T-helper 1 cell treated with Interleukin-12 subunit alpha and Interleukin-12 subunit beta and Interleukin-4 antibody, amounts not matched to agents 30 μg/mL and 1 μg/mL, for 36 hours (primary cell): Measurements from ENCODE around the gene CPTP.

Experiments used
- H3K27ac Mint-ChIP-seq: one replicate; pipeline ENCODE4 v1.8.0; 2021; ENCODE audit warnings: mild to moderate bottlenecking, mixed read lengths
- H3K27me3 Mint-ChIP-seq: one replicate; pipeline ENCODE4 v1.8.0; 2021; ENCODE audit warnings: low read depth, mixed read lengths
- H3K36me3 Mint-ChIP-seq: one replicate; pipeline ENCODE4 v1.8.0; 2021; ENCODE audit warnings: low read depth, mixed read lengths
- H3K4me1 Mint-ChIP-seq: one replicate; pipeline ENCODE4 v1.8.0; 2021; ENCODE audit warnings: low read depth, mixed read lengths
- H3K4me3 Mint-ChIP-seq: one replicate; pipeline ENCODE4 v1.8.0; 2021; ENCODE audit warnings: mild to moderate bottlenecking, moderate library complexity, mixed read lengths
- H3K9me3 Mint-ChIP-seq: one replicate; pipeline ENCODE4 v1.8.0; 2021; ENCODE audit warnings: mixed read lengths

The CPTP gene

GRCh38 chr1:1329304-1330210, 5.0 kb downstream of the CPTP start:
- no peaks in the 10 kb centered on the region for H3K27me3 Mint-ChIP-seq
- peaks cover 7% of the 10 kb centered on the region for H3K4me1 Mint-ChIP-seq
- no peak overlapping the region for H3K4me3 Mint-ChIP-seq
- H3K36me3 Mint-ChIP-seq, result peaks cover 3% of the 10 kb centered on the region
- H3K27ac Mint-ChIP-seq, result no peak overlapping the region
- H3K9me3 Mint-ChIP-seq, result no peaks in the 10 kb centered on the region

- Mint-ChIP-seq H3K27ac (no peak overlapping the region), H3K36me3 (peaks cover 3% of the 10 kb centered on the region), H3K4me3 (no peak overlapping the region), H3K27me3 (no peaks in the 10 kb centered on the region), H3K4me1 (peaks cover 7% of the 10 kb centered on the region), H3K9me3 (no peaks in the 10 kb centered on the region)
Measured at GRCh38 chr1:1330366-1331067, 5.9 kb downstream of the CPTP start.

DNA sequence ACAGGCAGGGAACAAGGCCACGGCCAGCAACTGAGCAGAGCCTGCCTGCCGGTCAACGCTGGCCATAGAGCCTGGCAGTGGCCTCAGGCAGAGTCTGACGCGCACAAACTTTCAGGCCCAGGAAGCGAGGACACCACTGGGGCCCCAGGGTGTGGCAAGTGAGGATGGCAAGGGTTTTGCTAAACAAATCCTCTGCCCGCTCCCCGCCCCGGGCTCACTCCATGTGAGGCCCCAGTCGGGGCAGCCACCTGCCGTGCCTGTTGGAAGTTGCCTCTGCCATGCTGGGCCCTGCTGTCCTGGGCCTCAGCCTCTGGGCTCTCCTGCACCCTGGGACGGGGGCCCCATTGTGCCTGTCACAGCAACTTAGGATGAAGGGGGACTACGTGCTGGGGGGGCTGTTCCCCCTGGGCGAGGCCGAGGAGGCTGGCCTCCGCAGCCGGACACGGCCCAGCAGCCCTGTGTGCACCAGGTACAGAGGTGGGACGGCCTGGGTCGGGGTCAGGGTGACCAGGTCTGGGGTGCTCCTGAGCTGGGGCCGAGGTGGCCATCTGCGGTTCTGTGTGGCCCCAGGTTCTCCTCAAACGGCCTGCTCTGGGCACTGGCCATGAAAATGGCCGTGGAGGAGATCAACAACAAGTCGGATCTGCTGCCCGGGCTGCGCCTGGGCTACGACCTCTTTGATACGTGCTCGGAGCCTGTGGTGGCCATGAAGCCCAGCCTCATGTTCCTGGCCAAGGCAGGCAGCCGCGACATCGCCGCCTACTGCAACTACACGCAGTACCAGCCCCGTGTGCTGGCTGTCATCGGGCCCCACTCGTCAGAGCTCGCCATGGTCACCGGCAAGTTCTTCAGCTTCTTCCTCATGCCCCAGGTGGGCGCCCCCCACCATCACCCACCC, 6.7 kb downstream of the CPTP start, which contains the start of gene TAS1R3:
Gene TAS1R3 (plus strand): TSS at position 213 of the 898 bp plus-strand sequence. CDS start 66 bp downstream, at position 279.
- Mint-ChIP-seq H3K4me3 (no peak within 1 kb of the TSS), H3K4me1 (peaks cover 3% of the 10 kb centered on the region), H3K27me3 (no peaks in the 10 kb centered on the region), H3K27ac (no peak within 1 kb of the TSS), H3K36me3 (peaks cover 3% of the 10 kb centered on the region), H3K9me3 (no peaks in the 10 kb centered on the region)

- Mint-ChIP-seq H3K36me3 (peaks cover 3% of the 10 kb centered on the region), H3K4me1 (peaks cover 3% of the 10 kb centered on the region), H3K27ac (no peak overlapping the region), H3K9me3 (no peaks in the 10 kb centered on the region), H3K27me3 (no peaks in the 10 kb centered on the region), H3K4me3 (no peak overlapping the region)
Measured at GRCh38 chr1:1332031-1332755, 7.6 kb downstream of the CPTP start.

- Mint-ChIP-seq H3K36me3 (peaks cover 3% of the 10 kb centered on the region), H3K27ac (no peak overlapping the region), H3K4me3 (no peak overlapping the region), H3K9me3 (no peaks in the 10 kb centered on the region), H3K4me1 (peaks cover 3% of the 10 kb centered on the region), H3K27me3 (no peaks in the 10 kb centered on the region)
Measured at GRCh38 chr1:1332774-1333480, 8.3 kb downstream of the CPTP start.

DNA sequence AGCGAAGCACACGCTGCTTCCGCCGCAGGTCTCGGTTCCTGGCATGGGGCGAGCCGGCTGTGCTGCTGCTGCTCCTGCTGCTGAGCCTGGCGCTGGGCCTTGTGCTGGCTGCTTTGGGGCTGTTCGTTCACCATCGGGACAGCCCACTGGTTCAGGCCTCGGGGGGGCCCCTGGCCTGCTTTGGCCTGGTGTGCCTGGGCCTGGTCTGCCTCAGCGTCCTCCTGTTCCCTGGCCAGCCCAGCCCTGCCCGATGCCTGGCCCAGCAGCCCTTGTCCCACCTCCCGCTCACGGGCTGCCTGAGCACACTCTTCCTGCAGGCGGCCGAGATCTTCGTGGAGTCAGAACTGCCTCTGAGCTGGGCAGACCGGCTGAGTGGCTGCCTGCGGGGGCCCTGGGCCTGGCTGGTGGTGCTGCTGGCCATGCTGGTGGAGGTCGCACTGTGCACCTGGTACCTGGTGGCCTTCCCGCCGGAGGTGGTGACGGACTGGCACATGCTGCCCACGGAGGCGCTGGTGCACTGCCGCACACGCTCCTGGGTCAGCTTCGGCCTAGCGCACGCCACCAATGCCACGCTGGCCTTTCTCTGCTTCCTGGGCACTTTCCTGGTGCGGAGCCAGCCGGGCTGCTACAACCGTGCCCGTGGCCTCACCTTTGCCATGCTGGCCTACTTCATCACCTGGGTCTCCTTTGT, 9.1 kb downstream of the CPTP start:
- Mint-ChIP-seq H3K9me3 (no peaks in the 10 kb centered on the region), H3K27me3 (no peaks in the 10 kb centered on the region), H3K4me3 (no peak overlapping the region), H3K36me3 (peaks cover 3% of the 10 kb centered on the region), H3K4me1 (peaks cover 3% of the 10 kb centered on the region), H3K27ac (no peak overlapping the region)

DNA sequence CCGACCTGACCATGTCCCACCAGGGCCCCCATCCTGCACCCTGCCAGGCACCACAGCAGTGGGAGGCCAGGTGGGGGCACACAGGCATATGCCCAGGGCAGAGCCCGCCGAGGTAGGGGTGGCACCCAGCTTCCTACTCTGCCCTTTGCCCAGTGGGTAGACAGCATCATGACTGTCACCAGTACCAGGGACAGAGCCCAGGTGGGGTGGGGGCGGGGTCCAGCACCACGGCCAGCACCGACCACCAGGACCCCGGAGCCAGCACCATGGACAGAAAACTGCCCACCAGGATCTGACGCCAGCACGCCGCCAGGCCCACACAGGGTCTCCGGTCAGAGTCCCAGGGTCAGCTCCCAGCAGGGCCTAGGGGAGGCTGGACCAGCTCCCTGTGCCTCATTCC, 10.2 kb downstream of the CPTP start:
- Mint-ChIP-seq H3K27me3 (no peaks in the 10 kb centered on the region), H3K4me3 (no peak overlapping the region), H3K4me1 (peaks cover 1% of the 10 kb centered on the region)

DNA sequence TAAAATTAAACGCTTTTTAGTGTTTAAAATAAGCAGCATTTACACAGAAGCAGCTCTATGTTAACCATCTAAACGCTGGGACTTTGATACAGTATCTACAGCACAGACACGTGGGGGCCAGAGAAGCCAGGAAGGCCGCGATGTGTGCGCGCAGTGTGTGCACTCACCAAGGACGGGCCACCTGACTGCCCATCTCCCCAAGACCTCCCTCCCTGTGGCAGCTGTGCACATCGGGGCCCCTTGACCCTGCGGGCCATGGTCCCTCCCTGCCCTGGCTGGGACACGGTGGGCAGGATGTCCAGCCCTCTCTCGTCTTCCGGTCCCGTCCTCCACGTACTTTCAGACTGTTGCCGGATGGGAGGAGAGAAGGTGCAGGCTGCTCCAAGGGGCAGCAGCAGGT, 10.7 kb downstream of the CPTP start:
- Mint-ChIP-seq H3K4me3 (no peak overlapping the region), H3K36me3 (peaks cover 5% of the 10 kb centered on the region), H3K27ac (no peak overlapping the region), H3K4me1 (no peaks in the 10 kb centered on the region), H3K9me3 (no peaks in the 10 kb centered on the region), H3K27me3 (no peaks in the 10 kb centered on the region)

More for the DNA sequence above, 10.2 kb downstream of the CPTP start:
- H3K27ac Mint-ChIP-seq, result no peak overlapping the region
- no peaks in the 10 kb centered on the region for H3K9me3 Mint-ChIP-seq
- H3K36me3 Mint-ChIP-seq, result peaks cover 6% of the 10 kb centered on the region

DNA sequence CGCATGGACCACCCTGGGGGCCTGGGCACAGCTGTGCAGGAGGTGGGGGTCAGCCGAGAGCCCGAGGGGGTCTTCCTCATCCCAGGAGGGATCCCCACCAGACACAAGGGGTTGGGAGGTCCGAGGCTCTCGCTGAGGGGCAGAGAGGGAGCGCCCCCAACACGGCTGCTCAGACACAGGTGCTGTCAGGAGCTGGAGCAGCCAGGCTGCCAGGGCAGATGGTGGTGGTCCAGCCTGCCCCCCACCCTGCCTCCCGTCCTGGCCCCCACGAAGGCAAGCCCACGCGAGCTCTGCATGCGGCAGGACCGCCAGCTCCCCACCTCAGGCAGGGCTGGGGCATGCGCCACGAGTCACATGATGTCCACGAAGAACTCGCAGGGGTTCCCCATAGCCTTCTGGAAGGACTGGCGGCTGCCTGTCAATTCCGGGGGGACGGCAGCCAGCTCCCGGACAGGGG, 11.2 kb downstream of the CPTP start:
- Mint-ChIP-seq H3K27ac (no peak overlapping the region), H3K27me3 (no peaks in the 10 kb centered on the region), H3K9me3 (no peaks in the 10 kb centered on the region), H3K4me3 (no peak overlapping the region), H3K36me3 (peaks cover 8% of the 10 kb centered on the region), H3K4me1 (no peaks in the 10 kb centered on the region)

- H3K36me3 Mint-ChIP-seq, result peaks cover 14% of the 10 kb centered on the region
- no peaks in the 10 kb centered on the region for H3K9me3 Mint-ChIP-seq
- no peak overlapping the region for H3K4me3 Mint-ChIP-seq
- no peak overlapping the region for H3K27ac Mint-ChIP-seq
- no peaks in the 10 kb centered on the region for H3K27me3 Mint-ChIP-seq
- no peaks in the 10 kb centered on the region for H3K4me1 Mint-ChIP-seq
Measured at GRCh38 chr1:1336446-1336845, 11.8 kb downstream of the CPTP start.

DNA sequence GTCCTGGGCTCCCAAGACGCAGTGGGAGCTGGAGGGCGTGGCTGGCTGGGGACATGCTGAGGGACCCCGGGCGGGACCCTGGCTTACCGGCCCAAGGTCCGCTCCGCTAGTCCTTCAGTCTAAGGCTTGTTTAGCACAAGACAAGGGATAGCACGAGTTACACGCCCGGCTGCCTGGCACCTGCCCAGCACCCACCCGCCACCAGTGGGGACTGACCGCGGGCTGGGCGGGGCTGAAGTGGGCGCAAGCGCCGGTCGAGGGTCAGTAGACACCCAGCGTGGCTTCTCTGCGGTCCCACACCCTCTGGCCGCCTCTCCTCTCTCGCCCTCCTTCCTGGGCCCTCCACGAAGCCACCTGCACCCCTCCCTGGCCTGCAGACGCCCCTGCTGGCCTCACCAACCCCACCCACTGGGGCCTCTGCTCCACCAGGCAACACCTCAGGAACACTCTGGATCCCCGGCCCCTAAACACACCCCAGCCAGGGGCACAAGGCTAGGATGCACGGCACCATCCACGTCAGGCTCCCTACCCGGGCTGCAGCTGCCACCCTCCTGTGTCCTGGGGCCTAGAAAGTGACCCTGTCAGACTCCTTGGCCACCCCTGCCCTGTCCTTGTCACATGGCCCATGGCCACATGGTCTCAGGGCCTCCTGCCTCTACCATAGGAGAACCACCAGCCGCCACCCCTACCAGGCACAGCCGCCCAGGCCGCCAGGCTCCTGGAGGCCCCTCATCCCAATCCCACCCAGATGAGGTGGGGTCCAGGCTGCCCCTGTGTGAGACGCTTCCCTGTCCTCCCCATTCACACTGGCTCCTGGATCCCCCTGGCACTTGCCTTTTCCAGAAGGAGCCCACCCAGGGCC, 12.6 kb downstream of the CPTP start:
- Mint-ChIP-seq H3K4me1 (no peaks in the 10 kb centered on the region), H3K9me3 (no peaks in the 10 kb centered on the region), H3K27me3 (no peaks in the 10 kb centered on the region), H3K36me3 (peaks cover 15% of the 10 kb centered on the region), H3K27ac (no peak overlapping the region), H3K4me3 (no peak overlapping the region)

DNA sequence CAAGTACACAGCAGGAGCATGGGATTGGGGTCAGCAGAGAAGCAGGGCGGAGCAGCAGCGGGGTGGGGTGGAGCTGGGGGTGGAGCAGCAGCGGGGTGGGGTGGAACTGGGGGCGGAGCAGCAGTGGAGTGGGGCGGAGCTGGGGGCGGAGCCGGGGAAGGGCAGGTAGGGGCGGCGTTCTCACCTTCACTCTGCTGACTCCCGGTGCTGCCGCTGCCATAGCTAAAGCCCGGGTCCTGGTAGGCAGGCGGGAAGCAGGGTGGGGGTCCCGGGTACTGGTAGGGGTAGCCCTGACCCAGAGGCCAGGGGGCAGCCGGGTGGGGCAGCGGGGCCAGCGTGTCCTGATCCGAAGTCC, 13.2 kb downstream of the CPTP start:
- Mint-ChIP-seq H3K9me3 (no peaks in the 10 kb centered on the region), H3K4me3 (no peak overlapping the region), H3K36me3 (peaks cover 15% of the 10 kb centered on the region), H3K4me1 (no peaks in the 10 kb centered on the region), H3K27me3 (no peaks in the 10 kb centered on the region), H3K27ac (no peak overlapping the region)
